Measurements from ENCODE around the gene FMN2. TPM values are rescaled to one million over a fixed set of nuclear protein-coding genes. Genes with fewer than 3 reads are reported as not detected.

The FMN2 gene
- total RNA-seq, 3 donors from 2014 or later (not counting 1 experiment from before 2014, with no cell fraction given): not detected

DNA sequence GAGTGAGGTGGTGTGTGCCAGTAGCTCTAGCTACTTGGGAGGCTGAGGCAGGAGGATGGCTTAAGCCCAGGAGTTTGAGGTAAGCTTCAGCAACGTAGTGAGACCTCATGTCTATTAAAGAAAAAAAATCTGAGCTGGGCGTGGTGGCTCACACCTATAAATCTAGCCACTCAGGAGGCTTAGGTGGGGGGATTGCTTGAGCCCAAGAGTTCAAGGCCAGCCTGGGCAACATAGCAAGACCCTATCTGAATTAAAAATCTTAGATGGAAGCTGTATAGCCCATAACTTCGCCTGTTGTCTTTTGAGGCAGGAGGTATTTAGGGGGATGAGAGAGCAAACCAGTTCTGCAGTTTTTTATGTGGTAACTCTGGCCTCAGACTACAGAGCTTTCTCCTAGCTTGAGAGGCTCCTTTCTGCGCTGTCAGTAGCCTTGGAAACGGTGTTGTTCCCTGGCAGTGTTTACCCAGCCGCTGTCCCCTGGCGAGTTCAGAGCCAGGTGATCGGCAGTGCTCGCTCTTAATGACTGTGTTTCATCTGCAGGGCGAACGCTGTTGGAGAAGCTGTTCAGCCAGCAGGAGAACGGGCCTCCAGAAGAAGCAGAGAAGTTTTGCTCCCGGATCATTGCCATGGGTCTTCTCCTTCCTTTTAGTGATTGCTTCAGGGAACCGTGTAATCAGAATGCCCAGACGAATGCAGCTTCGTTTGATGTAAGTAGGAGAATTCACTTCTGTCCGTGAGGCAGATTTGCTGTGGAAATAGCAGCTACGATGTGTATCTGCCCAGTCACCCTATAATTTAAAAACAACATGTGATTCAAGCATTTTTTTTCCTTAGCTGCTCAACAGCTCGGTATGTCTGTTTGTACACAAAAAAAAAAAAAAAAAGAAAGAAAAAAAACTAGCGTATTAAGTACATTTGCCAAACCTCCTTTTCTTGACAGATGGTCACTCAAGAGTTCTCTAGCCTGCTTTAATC is 31.2 kb downstream of the FMN2 start:
- no peak overlapping the region for H3K4me3 Mint-ChIP-seq
- H3K36me3 ChIP-seq (ENCODE audit: control insufficient read depth, insufficient read depth, low read length): no peaks in the 10 kb centered on the region
- H3K36me3 Mint-ChIP-seq: no peaks in the 10 kb centered on the region
- H3K9me3 ChIP-seq (ENCODE audit: control insufficient read depth, insufficient read depth, low read length): no peaks in the 10 kb centered on the region
- H3K27ac Mint-ChIP-seq: no peak overlapping the region
- no peaks in the 10 kb centered on the region for H3K4me1 ChIP-seq (ENCODE audit: control insufficient read depth, insufficient read depth, low read length)
- 75% methylated on average over 17 of the region's 20 CpGs for WGBS (ENCODE audit: insufficient coverage)
- H3K27me3 ChIP-seq (ENCODE audit: control insufficient read depth, insufficient read depth, low read length): no peaks in the 10 kb centered on the region
- no peaks in the 10 kb centered on the region for H3K9me3 Mint-ChIP-seq
- ATAC-seq: no peak
- H3K4me1 Mint-ChIP-seq: no peaks in the 10 kb centered on the region
- H3K4me3 ChIP-seq (ENCODE audit: low read length): no peak overlapping the region
- peaks cover 3 to 5% of the 10 kb centered on the region in 2 donors for H3K27me3 Mint-ChIP-seq (ENCODE audit: low read depth in 2 of 2)
- TF ChIP-seq, protein P1, sequence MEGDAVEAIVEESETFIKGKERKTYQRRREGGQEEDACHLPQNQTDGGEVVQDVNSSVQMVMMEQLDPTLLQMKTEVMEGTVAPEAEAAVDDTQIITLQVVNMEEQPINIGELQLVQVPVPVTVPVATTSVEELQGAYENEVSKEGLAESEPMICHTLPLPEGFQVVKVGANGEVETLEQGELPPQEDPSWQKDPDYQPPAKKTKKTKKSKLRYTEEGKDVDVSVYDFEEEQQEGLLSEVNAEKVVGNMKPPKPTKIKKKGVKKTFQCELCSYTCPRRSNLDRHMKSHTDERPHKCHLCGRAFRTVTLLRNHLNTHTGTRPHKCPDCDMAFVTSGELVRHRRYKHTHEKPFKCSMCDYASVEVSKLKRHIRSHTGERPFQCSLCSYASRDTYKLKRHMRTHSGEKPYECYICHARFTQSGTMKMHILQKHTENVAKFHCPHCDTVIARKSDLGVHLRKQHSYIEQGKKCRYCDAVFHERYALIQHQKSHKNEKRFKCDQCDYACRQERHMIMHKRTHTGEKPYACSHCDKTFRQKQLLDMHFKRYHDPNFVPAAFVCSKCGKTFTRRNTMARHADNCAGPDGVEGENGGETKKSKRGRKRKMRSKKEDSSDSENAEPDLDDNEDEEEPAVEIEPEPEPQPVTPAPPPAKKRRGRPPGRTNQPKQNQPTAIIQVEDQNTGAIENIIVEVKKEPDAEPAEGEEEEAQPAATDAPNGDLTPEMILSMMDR (IDR thresholded peaks at IDR 0.05): no peak
- intact Hi-C loops (cut with micrococcal nuclease): no loop called here
- DNase-seq: no peak
- no peak overlapping the region for H3K27ac ChIP-seq (ENCODE audit: low read length)

DNA sequence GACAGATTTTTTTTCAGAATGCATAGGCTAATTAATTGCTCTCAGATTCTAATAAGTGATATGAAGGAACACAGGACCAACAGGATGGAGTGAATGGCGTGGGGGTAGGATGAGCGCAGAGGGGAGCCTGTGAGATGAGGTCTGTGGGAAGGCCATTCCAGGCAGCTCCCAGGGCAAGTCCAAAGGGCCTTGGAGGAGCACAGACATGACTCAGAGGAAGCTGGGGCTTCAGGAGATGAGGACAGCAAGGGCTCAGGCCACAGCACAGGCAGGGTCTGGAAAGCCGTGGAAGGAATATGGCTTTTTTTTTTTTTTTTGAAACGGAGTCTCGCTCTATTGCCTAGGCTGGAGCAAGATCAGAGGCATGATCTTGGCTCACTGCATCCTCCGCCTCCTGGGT is 35.1 kb downstream of the FMN2 start:
- Histone ChIP-seq H3K9me3 (ENCODE audit: control insufficient read depth, insufficient read depth, low read length) (no peaks in the 10 kb centered on the region), H3K27ac (ENCODE audit: low read length) (no peak overlapping the region), H3K4me3 (ENCODE audit: low read length) (no peak overlapping the region), H3K4me1 (ENCODE audit: control insufficient read depth, insufficient read depth, low read length) (no peaks in the 10 kb centered on the region), H3K27me3 (ENCODE audit: control insufficient read depth, insufficient read depth, low read length) (no peaks in the 10 kb centered on the region), H3K36me3 (ENCODE audit: control insufficient read depth, insufficient read depth, low read length) (no peaks in the 10 kb centered on the region)
- Mint-ChIP-seq H3K27me3 (ENCODE audit: low read depth in 2 of 2) (peaks cover 3 to 11% of the 10 kb centered on the region in 2 donors), H3K36me3 (no peaks in the 10 kb centered on the region), H3K27ac (no peak overlapping the region), H3K9me3 (peaks cover 0 to 2% of the 10 kb centered on the region in 2 donors), H3K4me3 (no peak overlapping the region), H3K4me1 (no peaks in the 10 kb centered on the region)
- TF ChIP-seq, protein P1 (IDR thresholded peaks at IDR 0.05): no peak
- 95% methylated on average over 6 of the region's 6 CpGs for WGBS (ENCODE audit: insufficient coverage)
- intact Hi-C loops (cut with micrococcal nuclease): no loop called here
- DNase-seq (no peak), ATAC-seq (no peak)

DNA sequence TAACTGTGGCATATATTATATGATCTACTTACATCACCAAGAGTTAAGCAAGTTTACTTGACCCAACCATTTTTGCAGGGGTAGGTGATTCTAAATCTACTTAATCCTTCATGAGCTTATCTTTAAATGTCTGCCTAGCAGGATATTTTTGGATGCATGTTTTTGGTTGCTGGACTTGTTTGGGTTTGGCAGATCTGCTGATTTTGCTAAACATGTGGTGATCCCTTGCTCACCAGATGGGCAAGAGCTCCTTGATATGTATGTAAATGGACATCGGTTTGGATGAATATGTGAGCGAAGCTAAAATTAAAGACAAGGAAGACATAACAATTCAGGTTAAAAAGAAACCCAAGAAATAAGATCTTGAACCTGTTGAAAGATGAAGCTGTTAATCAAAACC is 36.7 kb downstream of the FMN2 start:
- Mint-ChIP-seq H3K36me3 (no peaks in the 10 kb centered on the region), H3K9me3 (peaks cover 0 to 2% of the 10 kb centered on the region in 2 donors), H3K4me1 (no peaks in the 10 kb centered on the region), H3K27ac (no peak overlapping the region), H3K27me3 (ENCODE audit: low read depth in 2 of 2) (peaks cover 3 to 11% of the 10 kb centered on the region in 2 donors), H3K4me3 (no peak overlapping the region)
- ATAC-seq (no peak), DNase-seq (no peak)
- H3K27ac ChIP-seq (ENCODE audit: low read length): no peak overlapping the region
- no peaks in the 10 kb centered on the region for H3K36me3 ChIP-seq (ENCODE audit: control insufficient read depth, insufficient read depth, low read length)
- H3K4me3 ChIP-seq (ENCODE audit: low read length): no peak overlapping the region
- no peaks in the 10 kb centered on the region for H3K9me3 ChIP-seq (ENCODE audit: control insufficient read depth, insufficient read depth, low read length)
- intact Hi-C loops (cut with micrococcal nuclease): no loop called here
- no peaks in the 10 kb centered on the region for H3K4me1 ChIP-seq (ENCODE audit: control insufficient read depth, insufficient read depth, low read length)
- no peaks in the 10 kb centered on the region for H3K27me3 ChIP-seq (ENCODE audit: control insufficient read depth, insufficient read depth, low read length)
- WGBS (ENCODE audit: insufficient coverage): 72% methylated on average over 2 of the region's 2 CpGs
- TF ChIP-seq, protein P1 (IDR thresholded peaks at IDR 0.05): no peak
